WTC11 (cell line): ENCODE results near the gene SPAG8. TPM values are rescaled to one million over a fixed set of nuclear protein-coding genes. Genes with fewer than 3 reads are reported as not detected.

ENCODE experiments used
- ATAC-seq: fragments of 200-7000 bp; cut with Tn5 transposase; 2 replicates; pipeline ENCODE4 v1.10.0; 2021; ENCODE audit warnings: mild to moderate bottlenecking, moderate library complexity
- CTCF ChIA-PET: fragments of 300-600 bp; sonication (Branson Sonifier 250); formaldehyde crosslinking; loops from one replicate; lab custom pipeline; 2021; ENCODE audit warnings: antibody characterized with exemption; lab: Charles Lee
- POLR2A ChIA-PET: fragments of 350-600 bp; sonication (Branson Sonifier 250); formaldehyde crosslinking; loops from one replicate; lab custom pipeline; 2021; ENCODE audit warnings: antibody characterized with exemption; lab: Charles Lee
- DNase-seq: peaks from one replicate; pipeline ENCODE4 v3.0.0; 2021; ENCODE audit warnings: low spot score
- H3K27ac Mint-ChIP-seq: 2 replicates; pipeline ENCODE4 v1.8.0; 2021; ENCODE audit warnings: mixed read lengths
- H3K27me3 Mint-ChIP-seq: 2 replicates; pipeline ENCODE4 v1.8.0; 2021; ENCODE audit warnings: low read depth, mild to moderate bottlenecking, moderate library complexity, mixed read lengths
- H3K36me3 Mint-ChIP-seq: 2 replicates; pipeline ENCODE4 v1.8.0; 2021; ENCODE audit warnings: mixed read lengths
- H3K4me1 Mint-ChIP-seq: 2 replicates; pipeline ENCODE4 v1.8.0; 2022; ENCODE audit warnings: mixed read lengths
- H3K4me3 Mint-ChIP-seq: 2 replicates; pipeline ENCODE4 v1.8.0; 2021; ENCODE audit warnings: mild to moderate bottlenecking, moderate library complexity, mixed read lengths
- H3K9me3 Mint-ChIP-seq: 2 replicates; pipeline ENCODE4 v1.8.0; 2021; ENCODE audit warnings: mixed read lengths
- ARID4B ChIP-seq: sonication (generic); formaldehyde crosslinking; IDR thresholded peaks from 2 replicates; pipeline ENCODE4 v1.8.0; 2023; ENCODE audit warnings: missing genetic modification reagents, mild to moderate bottlenecking, borderline replicate concordance
- HMGA2 ChIP-seq: fragments of 250-450 bp; sonication (Bioruptor Pico); IDR thresholded peaks from 2 replicates; pipeline ENCODE4 v1.4.0; 2021; ENCODE audit warnings: mild to moderate bottlenecking, moderate library complexity
- KAT7 ChIP-seq: sonication (generic); formaldehyde crosslinking; IDR thresholded peaks from 2 replicates; pipeline ENCODE4 v1.8.1; 2023; ENCODE audit warnings: missing genetic modification reagents, mild to moderate bottlenecking, borderline replicate concordance
- MAX ChIP-seq: sonication (generic); formaldehyde crosslinking; IDR thresholded peaks from 2 replicates; pipeline ENCODE4 v1.8.0; 2022; ENCODE audit warnings: mild to moderate bottlenecking, missing genetic modification reagents
- MLX ChIP-seq: sonication (generic); formaldehyde crosslinking; IDR thresholded peaks from 2 replicates; pipeline ENCODE4 v1.8.1; 2023; ENCODE audit warnings: mild to moderate bottlenecking, missing genetic modification reagents, moderate library complexity
- PRDM15 ChIP-seq: sonication (generic); formaldehyde crosslinking; IDR thresholded peaks from 2 replicates; pipeline ENCODE4 v1.8.0; 2022; ENCODE audit warnings: missing genetic modification reagents
- PREB ChIP-seq: sonication (generic); formaldehyde crosslinking; IDR thresholded peaks from 2 replicates; pipeline ENCODE4 v1.8.1; 2022; ENCODE audit warnings: mild to moderate bottlenecking, missing genetic modification reagents, moderate library complexity, borderline replicate concordance
- SOX15 ChIP-seq: fragments of 250-450 bp; sonication (Bioruptor Pico); IDR thresholded peaks from 2 replicates; pipeline ENCODE4 v1.9.0; 2021; ENCODE audit warnings: mild to moderate bottlenecking
- ZNF263 ChIP-seq: sonication (generic); formaldehyde crosslinking; IDR thresholded peaks from 2 replicates; pipeline ENCODE4 v1.8.1; 2022; ENCODE audit warnings: low read depth, mild to moderate bottlenecking, moderate library complexity, missing genetic modification reagents
- total RNA-seq: library from RNA; stranded (reverse); gene quantifications from 3 replicates; pipeline ENCODE4 v1.2.3, GENCODE V29; 2021
- TF ChIP-seq, protein P1 (sequence below): sonication (generic); formaldehyde crosslinking; IDR thresholded peaks from 2 replicates; pipeline ENCODE4 v1.8.0; 2022; ENCODE audit warnings: mild to moderate bottlenecking, missing genetic modification reagents
- TF ChIP-seq, protein P2 (sequence below): sonication (generic); formaldehyde crosslinking; IDR thresholded peaks from 2 replicates; pipeline ENCODE4 v1.8.1; 2023; ENCODE audit warnings: mild to moderate bottlenecking, missing genetic modification reagents
- TF ChIP-seq, protein P3 (sequence below): fragments of 250-450 bp; sonication (Bioruptor Pico); IDR thresholded peaks from 2 replicates; pipeline ENCODE4 v1.9.0; 2021; ENCODE audit warnings: moderate library complexity, mild to moderate bottlenecking, inconsistent platforms, borderline replicate concordance
- TF ChIP-seq, protein P4 (sequence below): fragments of 250-450 bp; sonication (Bioruptor Pico); IDR thresholded peaks from 2 replicates; pipeline ENCODE4 v1.9.0; 2021; ENCODE audit warnings: mild to moderate bottlenecking
- TF ChIP-seq, protein P5 (sequence below): sonication (generic); formaldehyde crosslinking; IDR thresholded peaks from 2 replicates; pipeline ENCODE4 v1.8.1; 2022; ENCODE audit warnings: low read depth, mild to moderate bottlenecking, moderate library complexity, missing genetic modification reagents, borderline replicate concordance
- TF ChIP-seq, protein P6 (sequence below): fragments of 250-450 bp; sonication (Bioruptor Pico); IDR thresholded peaks from 2 replicates; pipeline ENCODE4 v2.1.2; 2022; ENCODE audit warnings: mild to moderate bottlenecking, moderate library complexity

SPAG8 gene
- total RNA-seq, 1 experiment from 2014 or later, result 0.72 TPM

- Mint-ChIP-seq H3K27me3 (peaks cover 17% of the 10 kb centered on the region), H3K36me3 (no peaks in the 10 kb centered on the region), H3K9me3 (no peaks in the 10 kb centered on the region), H3K27ac (no peak overlapping the region), H3K4me1 (peaks cover 5% of the 10 kb centered on the region), H3K4me3 (no peak overlapping the region)
- CTCF ChIA-PET, result interaction anchor here (1.1 to 5.1 kb wide), 5 partner anchors 21 to 71 kb away, joined by 3 to 22 read pairs (median 4); partner anchors contain the start of genes FAM221B, HINT2 and TMEM8B
- ATAC-seq, result 0 out of 2 replicates have a peak, but pooled peaks have one; percentile 19
- no peak for DNase-seq
- POLR2A ChIA-PET, result no interaction called here
- TF ChIP-seq MAX (CRISPR knock-in tag), result no peak
- TF ChIP-seq HMGA2, result no peak
- TF ChIP-seq PREB (CRISPR knock-in tag), result no peak
- TF ChIP-seq, protein P1, sequence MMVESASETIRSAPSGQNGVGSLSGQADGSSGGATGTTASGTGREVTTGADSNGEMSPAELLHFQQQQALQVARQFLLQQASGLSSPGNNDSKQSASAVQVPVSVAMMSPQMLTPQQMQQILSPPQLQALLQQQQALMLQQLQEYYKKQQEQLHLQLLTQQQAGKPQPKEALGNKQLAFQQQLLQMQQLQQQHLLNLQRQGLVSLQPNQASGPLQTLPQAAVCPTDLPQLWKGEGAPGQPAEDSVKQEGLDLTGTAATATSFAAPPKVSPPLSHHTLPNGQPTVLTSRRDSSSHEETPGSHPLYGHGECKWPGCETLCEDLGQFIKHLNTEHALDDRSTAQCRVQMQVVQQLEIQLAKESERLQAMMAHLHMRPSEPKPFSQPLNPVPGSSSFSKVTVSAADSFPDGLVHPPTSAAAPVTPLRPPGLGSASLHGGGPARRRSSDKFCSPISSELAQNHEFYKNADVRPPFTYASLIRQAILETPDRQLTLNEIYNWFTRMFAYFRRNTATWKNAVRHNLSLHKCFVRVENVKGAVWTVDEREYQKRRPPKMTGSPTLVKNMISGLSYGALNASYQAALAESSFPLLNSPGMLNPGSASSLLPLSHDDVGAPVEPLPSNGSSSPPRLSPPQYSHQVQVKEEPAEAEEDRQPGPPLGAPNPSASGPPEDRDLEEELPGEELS (CRISPR knock-in tag), result no peak
- TF ChIP-seq, protein P2, sequence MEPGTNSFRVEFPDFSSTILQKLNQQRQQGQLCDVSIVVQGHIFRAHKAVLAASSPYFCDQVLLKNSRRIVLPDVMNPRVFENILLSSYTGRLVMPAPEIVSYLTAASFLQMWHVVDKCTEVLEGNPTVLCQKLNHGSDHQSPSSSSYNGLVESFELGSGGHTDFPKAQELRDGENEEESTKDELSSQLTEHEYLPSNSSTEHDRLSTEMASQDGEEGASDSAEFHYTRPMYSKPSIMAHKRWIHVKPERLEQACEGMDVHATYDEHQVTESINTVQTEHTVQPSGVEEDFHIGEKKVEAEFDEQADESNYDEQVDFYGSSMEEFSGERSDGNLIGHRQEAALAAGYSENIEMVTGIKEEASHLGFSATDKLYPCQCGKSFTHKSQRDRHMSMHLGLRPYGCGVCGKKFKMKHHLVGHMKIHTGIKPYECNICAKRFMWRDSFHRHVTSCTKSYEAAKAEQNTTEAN (CRISPR knock-in tag), result no peak
- no peak for TF ChIP-seq ARID4B
- no peak for TF ChIP-seq MLX (CRISPR knock-in tag)
- TF ChIP-seq KAT7, result no peak
- TF ChIP-seq SOX15, result no peak
Measured at GRCh38 chr9:35861161-35861897, 49.3 kb upstream of the SPAG8 start.

DNA sequence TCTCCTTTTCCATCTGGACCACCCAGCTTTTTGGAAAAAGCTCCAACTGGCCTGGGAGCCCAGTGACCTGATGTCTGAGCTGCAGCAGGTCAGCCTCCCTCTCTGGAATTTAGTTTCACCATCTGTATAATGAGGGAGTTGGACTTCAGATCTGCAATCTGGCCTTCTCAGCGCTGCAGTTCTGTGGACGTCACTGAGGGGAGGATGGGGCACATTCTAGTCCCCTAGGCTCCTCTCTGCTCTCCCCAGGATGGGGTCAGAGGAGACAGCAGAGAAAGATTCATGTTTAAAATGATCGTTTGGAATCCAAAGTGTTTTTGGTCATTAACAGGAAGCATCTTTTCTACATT is 47.9 kb upstream of the SPAG8 start:
- Mint-ChIP-seq H3K27ac (no peak overlapping the region), H3K9me3 (no peaks in the 10 kb centered on the region), H3K4me3 (no peak overlapping the region), H3K4me1 (peaks cover 5% of the 10 kb centered on the region), H3K36me3 (no peaks in the 10 kb centered on the region), H3K27me3 (peaks cover 23% of the 10 kb centered on the region)
- ChIA-PET POLR2A (no interaction called here), CTCF (interaction anchor here (1.5 to 5.1 kb wide), 4 partner anchors 22 to 84 kb away, joined by 3 to 22 read pairs (median 8); partner anchors contain the start of gene HINT2)
- no peak for ATAC-seq
- no peak for DNase-seq
- TF ChIP-seq, protein P3, sequence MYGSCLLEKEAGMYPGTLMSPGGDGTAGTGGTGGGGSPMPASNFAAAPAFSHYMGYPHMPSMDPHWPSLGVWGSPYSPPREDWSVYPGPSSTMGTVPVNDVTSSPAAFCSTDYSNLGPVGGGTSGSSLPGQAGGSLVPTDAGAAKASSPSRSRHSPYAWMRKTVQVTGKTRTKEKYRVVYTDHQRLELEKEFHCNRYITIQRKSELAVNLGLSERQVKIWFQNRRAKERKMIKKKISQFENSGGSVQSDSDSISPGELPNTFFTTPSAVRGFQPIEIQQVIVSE (CRISPR knock-in tag), result no peak
- TF ChIP-seq, protein P4, sequence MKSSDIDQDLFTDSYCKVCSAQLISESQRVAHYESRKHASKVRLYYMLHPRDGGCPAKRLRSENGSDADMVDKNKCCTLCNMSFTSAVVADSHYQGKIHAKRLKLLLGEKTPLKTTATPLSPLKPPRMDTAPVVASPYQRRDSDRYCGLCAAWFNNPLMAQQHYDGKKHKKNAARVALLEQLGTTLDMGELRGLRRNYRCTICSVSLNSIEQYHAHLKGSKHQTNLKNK, result no peak
- TF ChIP-seq PRDM15 (CRISPR knock-in tag), result no peak
- TF ChIP-seq, protein P5, sequence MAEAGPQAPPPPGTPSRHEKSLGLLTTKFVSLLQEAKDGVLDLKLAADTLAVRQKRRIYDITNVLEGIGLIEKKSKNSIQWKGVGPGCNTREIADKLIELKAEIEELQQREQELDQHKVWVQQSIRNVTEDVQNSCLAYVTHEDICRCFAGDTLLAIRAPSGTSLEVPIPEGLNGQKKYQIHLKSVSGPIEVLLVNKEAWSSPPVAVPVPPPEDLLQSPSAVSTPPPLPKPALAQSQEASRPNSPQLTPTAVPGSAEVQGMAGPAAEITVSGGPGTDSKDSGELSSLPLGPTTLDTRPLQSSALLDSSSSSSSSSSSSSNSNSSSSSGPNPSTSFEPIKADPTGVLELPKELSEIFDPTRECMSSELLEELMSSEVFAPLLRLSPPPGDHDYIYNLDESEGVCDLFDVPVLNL, result no peak
- TF ChIP-seq, protein P6, sequence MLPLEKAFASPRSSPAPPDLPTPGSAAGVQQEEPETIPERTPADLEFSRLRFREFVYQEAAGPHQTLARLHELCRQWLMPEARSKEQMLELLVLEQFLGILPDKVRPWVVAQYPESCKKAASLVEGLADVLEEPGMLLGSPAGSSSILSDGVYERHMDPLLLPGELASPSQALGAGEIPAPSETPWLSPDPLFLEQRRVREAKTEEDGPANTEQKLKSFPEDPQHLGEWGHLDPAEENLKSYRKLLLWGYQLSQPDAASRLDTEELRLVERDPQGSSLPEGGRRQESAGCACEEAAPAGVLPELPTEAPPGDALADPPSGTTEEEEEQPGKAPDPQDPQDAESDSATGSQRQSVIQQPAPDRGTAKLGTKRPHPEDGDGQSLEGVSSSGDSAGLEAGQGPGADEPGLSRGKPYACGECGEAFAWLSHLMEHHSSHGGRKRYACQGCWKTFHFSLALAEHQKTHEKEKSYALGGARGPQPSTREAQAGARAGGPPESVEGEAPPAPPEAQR (CRISPR knock-in tag), result no peak
- no peak for TF ChIP-seq ZNF263 (CRISPR knock-in tag)
